Prostate gland (tissue), 2 donors: ENCODE data around the gene KMO. TPM values are rescaled to one million over a fixed set of nuclear protein-coding genes. Genes with fewer than 3 reads are reported as not detected.
A peak's percentile ranks its signal among the peaks of the same experiment; 100 is the strongest.

ENCODE experiments used
- DNase-seq: peaks from one replicate; pipeline ENCODE4 v3.0.0-alpha.2; 2019; ENCODE audit warnings: low spot score
- H3K27ac ChIP-seq, 2 donors: fragments of 200-600 bp; sonication (generic); 2 replicates each; pipeline ENCODE4 v1.5.1; 2017 to 2019
- H3K27me3 ChIP-seq: fragments of 200-600 bp; sonication (generic); replicated peaks from 2 replicates; pipeline ENCODE4 v1.5.1; 2019; ENCODE audit not compliant: insufficient read depth
- H3K36me3 ChIP-seq, 2 donors: fragments of 200-600 bp; sonication (generic); 1 replicate in 1 of 2; 2 replicates in 1 of 2; pipeline versions ENCODE4 v1.5.1 to v1.8.1; 2017 to 2019
- H3K4me1 ChIP-seq: fragments of 200-600 bp; sonication (generic); replicated peaks from 2 replicates; pipeline ENCODE4 v1.5.1; 2019
- H3K4me3 ChIP-seq, 2 donors: fragments of 200-600 bp; sonication (generic); 2 replicates each; pipeline ENCODE4 v1.5.1; 2017 to 2019
- H3K9me3 ChIP-seq: fragments of 200-600 bp; sonication (generic); 2 replicates; pipeline ENCODE4 v1.5.1; 2017
- CTCF ChIP-seq, 4 experiments: fragments of 200-600 bp in 2 of 4; fragments of 450-650 bp in 2 of 4; sonication (generic) in 2 of 4; IDR thresholded peaks; 1 replicate in 3 of 4; 2 replicates in 1 of 4; pipeline ENCODE4 v1.5.1; 2016 to 2019; ENCODE audit warnings: antibody characterized with exemption in 4 of 4, mild to moderate bottlenecking in 2 of 4, moderate library complexity in 2 of 4
- POLR2A ChIP-seq: fragments of 450-650 bp; IDR thresholded peaks from one replicate; pipeline ENCODE4 v1.6.1; 2016; ENCODE audit warnings: antibody characterized with exemption, mild to moderate bottlenecking
- POLR2AphosphoS5 ChIP-seq: sonication (generic); formaldehyde crosslinking; IDR thresholded peaks from one replicate; pipeline ENCODE4 v1.6.1; 2017; ENCODE audit warnings: antibody characterized with exemption
- WGBS: methylation state at CpG from one replicate; pipeline ENCODE4 v1.1.5; 2018; 5-methylcytosine and 5-hydroxymethylcytosine counted together
- intact Hi-C: fragments of 100-400 bp; cut with DNase I; formaldehyde crosslinking; loops from one replicate; pipeline ENCODE4 v1.14.2; 2022
- total RNA-seq, 2 donors: library from RNA; depleted of rRNA; stranded (reverse); fragments of >200 nt; gene quantifications; one replicate each; pipeline ENCODE4 v1.1.0, GENCODE V29; 2016

KMO gene
- total RNA-seq, 2 donors from 2014 or later = 0.17 to 0.73 TPM

- Histone ChIP-seq H3K4me1 (no peaks in the 10 kb centered on the region), H3K27me3 (no peaks in the 10 kb centered on the region), H3K36me3 (no peaks in the 10 kb centered on the region), H3K4me3 (no peak overlapping the region), H3K9me3 (no peaks in the 10 kb centered on the region), H3K27ac (no peak overlapping the region)
- intact Hi-C loops = no loop called here
- 81% methylated on average over 5 of the region's 5 CpGs for WGBS
- no peak for TF ChIP-seq POLR2AphosphoS5
- TF ChIP-seq CTCF (IDR thresholded peaks at IDR 0.05) = no peak
- TF ChIP-seq POLR2A = no peak
- no peak for DNase-seq
These were observed 106.0 kb downstream of the KMO start for GRCh38 chr1:241638099-241638682.

GRCh38 chr1:241638909-241639622, 106.9 kb downstream of the KMO start:
- Histone ChIP-seq H3K27me3 (no peaks in the 10 kb centered on the region), H3K9me3 (no peaks in the 10 kb centered on the region), H3K27ac (peak overlapping the region in 1 of 2 donors; percentile 66)

DNA sequence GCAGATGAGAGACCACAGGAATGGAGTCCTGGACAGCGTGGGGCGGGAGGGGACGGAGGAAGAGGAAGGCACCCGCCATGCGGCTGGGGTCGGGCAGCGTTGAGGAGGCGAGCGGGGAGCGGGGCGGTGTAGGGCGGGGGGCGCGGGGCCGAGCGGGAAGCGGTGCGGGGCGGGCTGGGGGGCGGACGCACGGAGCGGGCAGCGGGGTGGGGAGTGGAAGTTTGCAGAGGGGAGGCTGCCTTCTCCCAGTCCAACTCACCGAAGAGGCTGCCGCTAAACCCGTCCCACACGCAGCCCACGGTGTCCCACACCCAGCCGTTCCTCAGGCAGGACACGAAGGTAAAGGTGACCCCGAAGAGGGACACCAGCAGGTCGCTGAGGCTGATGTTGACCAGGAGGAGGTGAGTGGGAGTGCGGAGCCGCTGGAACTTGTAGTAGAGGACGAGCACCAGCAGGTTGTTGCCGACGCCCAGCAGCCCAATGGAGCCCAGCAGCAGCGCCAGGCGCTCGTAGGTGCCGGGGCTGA, 107.5 kb downstream of the KMO start:
- intact Hi-C loops = no loop called here
- DNase-seq = peak; percentile 16
- Histone ChIP-seq H3K36me3 (no peaks in the 10 kb centered on the region), H3K9me3 (no peaks in the 10 kb centered on the region), H3K27ac (peak overlapping the region; percentile 66 to 72), H3K4me3 (peak overlapping the region; percentile 87), H3K4me1 (no peaks in the 10 kb centered on the region), H3K27me3 (no peaks in the 10 kb centered on the region)
- under 1% methylated on average over 31 of the region's 42 CpGs for WGBS
- no peak for TF ChIP-seq POLR2AphosphoS5
- TF ChIP-seq POLR2A = no peak
- TF ChIP-seq CTCF (IDR thresholded peaks at IDR 0.05) = no peak

More at GRCh38 chr1:241638909-241639622, 106.9 kb downstream of the KMO start:
- 14% methylated on average over 11 of the region's 11 CpGs for WGBS
- H3K4me3 ChIP-seq = peak overlapping the region; percentile 87
- DNase-seq = no peak
- intact Hi-C loops = no loop called here
- H3K4me1 ChIP-seq = no peaks in the 10 kb centered on the region
- TF ChIP-seq POLR2A (no peak), CTCF (IDR thresholded peaks at IDR 0.05) (no peak), POLR2AphosphoS5 (no peak)
- no peaks in the 10 kb centered on the region for H3K36me3 ChIP-seq

GRCh38 chr1:241640149-241640866, 108.1 kb downstream of the KMO start, which contains the start of the genes CHML and OPN3:
CHML (minus strand) TSS chr1:241640369; CDS start chr1:241635766, 4,603 bp downstream.
OPN3 (minus strand) TSS chr1:241640369; CDS start chr1:241640254, 115 bp downstream.
- peak; percentile 94 for DNase-seq
- 7% methylated on average over 41 of the region's 81 CpGs for WGBS
- intact Hi-C loops = no loop called here
- Histone ChIP-seq H3K9me3 (no peaks in the 10 kb centered on the region), H3K4me3 (peak within 1 kb of the TSS; percentile 87), H3K4me1 (no peaks in the 10 kb centered on the region), H3K27me3 (no peaks in the 10 kb centered on the region), H3K27ac (peak within 1 kb of the TSS; percentile 66 to 72), H3K36me3 (no peaks in the 10 kb centered on the region)
- peak in 1 of 4 experiments; percentile 23 for TF ChIP-seq CTCF (IDR thresholded peaks at IDR 0.05)
- TF ChIP-seq POLR2AphosphoS5 = peak; percentile 59
- peak; percentile 80 for TF ChIP-seq POLR2A
